GM12878 (cell line): ENCODE data around the gene PIM2. TPM values are rescaled to one million over a fixed set of nuclear protein-coding genes. Genes with fewer than 3 reads are reported as not detected.

Source experiments
- ATAC-seq: fragments of 200-7000 bp; cut with Tn5 transposase; 3 replicates; pipeline ENCODE4 v1.9.1; 2020; ENCODE audit warnings: mild to moderate bottlenecking, moderate library complexity
- BruUV-seq: library from RNA; stranded (reverse); fragments of 400-500 nt; replicated peaks from 2 replicates; lab custom pipeline; 2021; lab: Mats Ljungman, UMichigan
- CTCF ChIA-PET: fragments of 300-600 bp; sonication (Branson Sonifier 250); formaldehyde crosslinking; extraction: SDS; loops from one replicate; lab custom pipeline; 2021; ENCODE audit warnings: inconsistent platforms; lab: Yijun Ruan, JAX
- POLR2A ChIA-PET: fragments of 350-600 bp; formaldehyde crosslinking; extraction: SDS; loops from one replicate; lab custom pipeline; 2021; ENCODE audit warnings: inconsistent platforms; lab: Charles Lee
- RAD21 ChIA-PET: fragments of 300-600 bp; sonication (Branson Sonifier 250); formaldehyde crosslinking; loops from one replicate; lab custom pipeline; 2023; ENCODE audit warnings: antibody characterized with exemption; ENCODE audit not compliant: unreplicated experiment; lab: Charles Lee
- SMC1A ChIA-PET: fragments of 300-600 bp; sonication (Branson Sonifier 250); formaldehyde crosslinking; loops from one replicate; lab custom pipeline; 2023; ENCODE audit not compliant: unreplicated experiment, uncharacterized antibody; lab: Charles Lee
- DNase-seq: peaks from one replicate; pipeline ENCODE4 v3.0.0-alpha.2; 2011; ENCODE audit warnings: low read depth, low spot score
- FAIRE-seq: peaks from 3 replicates; lab custom pipeline; 2011; peaks lifted over from hg19 to GRCh38; lab: Jason Lieb, UNC
- H2AFZ ChIP-seq: 2 replicates; pipeline ENCODE4 v1.6.0; 2011; ENCODE audit warnings: low read depth, low read length, control low read depth; ENCODE audit not compliant: control insufficient read depth
- H3K27ac ChIP-seq: 2 replicates; pipeline ENCODE4 v1.5.1; 2011; ENCODE audit warnings: control low read depth; ENCODE audit not compliant: control insufficient read depth, insufficient read depth
- H3K27me3 ChIP-seq, 2 experiments: replicated peaks in 1 of 2; 2 replicates each; pipeline versions ENCODE4 v1.6.0 to v1.6.1; 2011; ENCODE audit warnings: low read length in 1 of 2; ENCODE audit not compliant: control insufficient read depth in 2 of 2, insufficient read depth in 2 of 2
- H3K36me3 ChIP-seq, 2 experiments: 2 replicates each; pipeline ENCODE4 v1.5.1; 2011; ENCODE audit warnings: low read length in 1 of 2; ENCODE audit not compliant: control insufficient read depth in 2 of 2, insufficient read depth in 2 of 2
- H3K4me1 ChIP-seq: 2 replicates; pipeline ENCODE4 v1.6.1; 2011; ENCODE audit warnings: mild to moderate bottlenecking, low read length, moderate library complexity, mixed read lengths; ENCODE audit not compliant: control insufficient read depth, insufficient read depth
- H3K4me2 ChIP-seq: 2 replicates; pipeline ENCODE4 v1.6.0; 2011; ENCODE audit warnings: control low read depth; ENCODE audit not compliant: control insufficient read depth, insufficient read depth
- H3K4me3 ChIP-seq: fragments of 200-600 bp; sonication (generic); 2 replicates; pipeline ENCODE4 v1.5.1; 2016
- H3K79me2 ChIP-seq: 2 replicates; pipeline ENCODE4 v1.6.0; 2011; ENCODE audit warnings: low read length; ENCODE audit not compliant: control insufficient read depth, insufficient read depth
- H3K9ac ChIP-seq: 2 replicates; pipeline ENCODE4 v1.8.0; 2011; ENCODE audit warnings: low read length, control low read depth, mixed read lengths; ENCODE audit not compliant: control insufficient read depth, insufficient read depth
- H3K9me3 ChIP-seq: replicated peaks from 3 replicates; pipeline ENCODE4 v1.5.1; 2011; ENCODE audit warnings: mild to moderate bottlenecking, low read length; ENCODE audit not compliant: control insufficient read depth, insufficient read depth
- H4K20me1 ChIP-seq: 2 replicates; pipeline ENCODE4 v1.6.0; 2011; ENCODE audit not compliant: control insufficient read depth, insufficient read depth
- DPF2 ChIP-seq: fragments of 450-650 bp; IDR thresholded peaks from 2 replicates; pipeline ENCODE4 v1.6.1; 2017; ENCODE audit warnings: mild to moderate bottlenecking
- HCFC1 ChIP-seq: fragments of 150-350 bp; IDR thresholded peaks from 2 replicates; pipeline ENCODE4 v1.6.1; 2014; ENCODE audit warnings: low read length
- MEF2B ChIP-seq: fragments of 450-650 bp; IDR thresholded peaks from 2 replicates; pipeline ENCODE4 v1.6.1; 2018; ENCODE audit warnings: mild to moderate bottlenecking, moderate library complexity; ENCODE audit not compliant: partially characterized antibody, poor library complexity, severe bottlenecking
- PAX8 ChIP-seq: fragments of 450-650 bp; IDR thresholded peaks from 2 replicates; pipeline ENCODE4 v1.6.1; 2017; ENCODE audit warnings: mild to moderate bottlenecking, moderate library complexity
- SMARCA5 ChIP-seq: fragments of 450-650 bp; IDR thresholded peaks from 2 replicates; pipeline ENCODE4 v1.6.1; 2017; ENCODE audit warnings: mild to moderate bottlenecking
- STAT3 ChIP-seq: IDR thresholded peaks from 2 replicates; pipeline ENCODE4 v1.6.1; 2011; ENCODE audit warnings: low read depth, low read length, improper control_type of control experiment
- WGBS: methylation state at CpG from one replicate; pipeline ENCODE4 v1.1.6; 2016; ENCODE audit warnings: low lambda C conversion rate; ENCODE audit not compliant: insufficient replicate concordance, insufficient coverage; ENCODE audit errors: missing lambda C conversion rate; 5-methylcytosine and 5-hydroxymethylcytosine counted together
- in situ Hi-C: fragments of 300-500 bp; cut with MboI; formaldehyde crosslinking; loops from 9 replicates; pipeline ENCODE4 v1.14.3; 2018; ENCODE audit warnings: mixed read lengths
- intact Hi-C: fragments of 100-400 bp; cut with micrococcal nuclease; formaldehyde crosslinking; loops from one replicate; pipeline ENCODE4 v1.14.2; 2022; ENCODE audit not compliant: unreplicated experiment
- polyA plus RNA-seq, 11 experiments: library from polyadenylated mRNA; depleted of rRNA in 4 of 11; unstranded in 6 of 11; stranded (reverse) in 5 of 11; fragments of >200 nt; fragmentation: Nextera tagmentation in 4 of 11; fragmentation: Illumina TruSeq in 1 of 11; extraction: Ambion mirVana in 4 of 11; extraction: Trizol in 1 of 11; gene quantifications; 1 replicate in 1 of 11; 2 replicates in 10 of 11; pipeline versions ENCODE4 v1.2.1 to v1.2.3, GENCODE V29; 2011 to 2016; ENCODE audit warnings: inconsistent platforms in 2 of 11, missing spikeins in 2 of 11, low read depth in 1 of 11
- total RNA-seq, 4 experiments: library from RNA; depleted of rRNA in 3 of 4; stranded (reverse); fragments of >200 nt in 3 of 4; fragmentation: Illumina TruSeq in 1 of 4; extraction: Trizol in 1 of 4; gene quantifications; 2 replicates each; pipeline versions ENCODE4 v1.2.1 to v1.2.3, GENCODE V29; 2013 to 2021
- TF ChIP-seq, protein P1 (sequence below): IDR thresholded peaks from 2 replicates; pipeline ENCODE4 v1.6.1; 2012; ENCODE audit warnings: improper control_type of control experiment, low read depth, low read length; ENCODE audit not compliant: insufficient replicate concordance

The PIM2 gene
- total and polyA plus RNA-seq, 10 of the 15 experiments (the other 5 are each of a cell fraction or from before 2014, with no cell fraction given), result 19.2 to 96.8 (median 32.3) TPM

DNA sequence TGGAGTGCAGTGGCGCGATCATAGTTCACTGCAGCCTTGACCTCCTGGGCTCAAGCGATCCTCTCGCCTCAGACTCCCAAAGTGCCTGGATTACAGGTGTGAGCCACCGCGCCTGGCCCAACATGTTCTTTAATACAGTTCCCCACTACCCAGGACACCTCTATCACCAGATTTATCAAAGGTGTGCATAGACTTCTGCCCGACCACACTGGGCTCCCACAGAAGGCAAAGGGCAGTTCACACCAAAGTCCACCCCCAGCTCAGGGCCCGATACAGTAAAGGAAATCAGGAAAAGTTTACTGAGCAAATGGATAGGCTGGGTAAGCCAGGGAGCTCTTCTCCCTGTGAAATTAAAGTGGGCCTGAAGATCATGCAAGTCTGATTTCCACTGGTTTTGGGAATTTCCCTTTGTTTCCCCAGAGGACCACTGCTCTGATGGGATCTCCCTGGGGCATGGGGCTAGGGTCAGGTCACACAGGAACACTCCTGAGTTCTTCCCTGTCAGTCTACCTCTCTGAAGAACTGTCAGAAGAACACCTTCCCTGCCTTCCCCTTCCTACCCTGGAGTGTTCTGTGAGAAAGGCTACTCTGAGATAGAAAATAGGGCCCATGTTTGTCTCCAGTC, 17.7 kb upstream of the PIM2 start:
- H3K9ac ChIP-seq, result peak overlapping the region; percentile 68; the same call in 1 of the 2 replicates
- RAD21 ChIA-PET, result interaction anchor here (1.0 to 2.7 kb wide), 11 partner anchors 16 to 288 kb away, joined by 3 to 15 read pairs (median 5); partner anchors contain the start of genes HDAC6, PQBP1, SLC35A2 and TIMM17B

More for the DNA sequence above, 17.7 kb upstream of the PIM2 start:
- H3K27ac ChIP-seq, result peak overlapping the region; percentile 95
- ChIA-PET POLR2A (interaction anchor here (0.6 to 3.4 kb wide), 8 partner anchors 8 to 241 kb away, joined by 3 to 13 read pairs (median 6); partner anchors contain the start of genes PQBP1, SLC35A2 and TIMM17B), CTCF (interaction anchor here (0.8 to 2.5 kb wide), 7 partner anchors 9 to 288 kb away, joined by 3 to 8 read pairs (median 6); partner anchors contain the start of genes PQBP1 and TIMM17B), SMC1A (interaction anchor here (0.8 to 2.9 kb wide), 8 partner anchors 10 to 39 kb away, joined by 3 to 12 read pairs (median 7); partner anchors contain the start of genes OTUD5, PQBP1, SLC35A2 and TIMM17B)
- WGBS, result 81% methylated on average over 8 of the region's 8 CpGs
- DNase-seq (no peak), FAIRE-seq (no peak), ATAC-seq (no peak)
- H3K4me2 ChIP-seq, result peak overlapping the region; percentile 88
- H3K9me3 ChIP-seq, result no peaks in the 10 kb centered on the region; the same call in 2 of the 3 replicates
- H2AFZ ChIP-seq, result no peak overlapping the region
- peaks cover 70% of the 10 kb centered on the region for H3K4me1 ChIP-seq
- intact Hi-C loops (loop anchor here (1.0 to 5.0 kb wide), 3 partner anchors 17 to 854 kb away; partner anchors contain the start of genes HDAC6 and PIM2), in situ Hi-C loops (loop anchor here (25.0 kb wide), 1 partner anchor 1724 kb away; the partner anchor contains the start of gene CDK16)
- H4K20me1 ChIP-seq, result no peaks in the 10 kb centered on the region
- BruUV-seq, result no TSS peak
- TF ChIP-seq PAX8, result no peak
- TF ChIP-seq DPF2, result no peak
- TF ChIP-seq, protein P1, sequence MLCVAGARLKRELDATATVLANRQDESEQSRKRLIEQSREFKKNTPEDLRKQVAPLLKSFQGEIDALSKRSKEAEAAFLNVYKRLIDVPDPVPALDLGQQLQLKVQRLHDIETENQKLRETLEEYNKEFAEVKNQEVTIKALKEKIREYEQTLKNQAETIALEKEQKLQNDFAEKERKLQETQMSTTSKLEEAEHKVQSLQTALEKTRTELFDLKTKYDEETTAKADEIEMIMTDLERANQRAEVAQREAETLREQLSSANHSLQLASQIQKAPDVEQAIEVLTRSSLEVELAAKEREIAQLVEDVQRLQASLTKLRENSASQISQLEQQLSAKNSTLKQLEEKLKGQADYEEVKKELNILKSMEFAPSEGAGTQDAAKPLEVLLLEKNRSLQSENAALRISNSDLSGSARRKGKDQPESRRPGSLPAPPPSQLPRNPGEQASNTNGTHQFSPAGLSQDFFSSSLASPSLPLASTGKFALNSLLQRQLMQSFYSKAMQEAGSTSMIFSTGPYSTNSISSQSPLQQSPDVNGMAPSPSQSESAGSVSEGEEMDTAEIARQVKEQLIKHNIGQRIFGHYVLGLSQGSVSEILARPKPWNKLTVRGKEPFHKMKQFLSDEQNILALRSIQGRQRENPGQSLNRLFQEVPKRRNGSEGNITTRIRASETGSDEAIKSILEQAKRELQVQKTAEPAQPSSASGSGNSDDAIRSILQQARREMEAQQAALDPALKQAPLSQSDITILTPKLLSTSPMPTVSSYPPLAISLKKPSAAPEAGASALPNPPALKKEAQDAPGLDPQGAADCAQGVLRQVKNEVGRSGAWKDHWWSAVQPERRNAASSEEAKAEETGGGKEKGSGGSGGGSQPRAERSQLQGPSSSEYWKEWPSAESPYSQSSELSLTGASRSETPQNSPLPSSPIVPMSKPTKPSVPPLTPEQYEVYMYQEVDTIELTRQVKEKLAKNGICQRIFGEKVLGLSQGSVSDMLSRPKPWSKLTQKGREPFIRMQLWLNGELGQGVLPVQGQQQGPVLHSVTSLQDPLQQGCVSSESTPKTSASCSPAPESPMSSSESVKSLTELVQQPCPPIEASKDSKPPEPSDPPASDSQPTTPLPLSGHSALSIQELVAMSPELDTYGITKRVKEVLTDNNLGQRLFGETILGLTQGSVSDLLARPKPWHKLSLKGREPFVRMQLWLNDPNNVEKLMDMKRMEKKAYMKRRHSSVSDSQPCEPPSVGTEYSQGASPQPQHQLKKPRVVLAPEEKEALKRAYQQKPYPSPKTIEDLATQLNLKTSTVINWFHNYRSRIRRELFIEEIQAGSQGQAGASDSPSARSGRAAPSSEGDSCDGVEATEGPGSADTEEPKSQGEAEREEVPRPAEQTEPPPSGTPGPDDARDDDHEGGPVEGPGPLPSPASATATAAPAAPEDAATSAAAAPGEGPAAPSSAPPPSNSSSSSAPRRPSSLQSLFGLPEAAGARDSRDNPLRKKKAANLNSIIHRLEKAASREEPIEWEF, result peak; percentile 17
- peak; percentile 98 for TF ChIP-seq MEF2B
- no peak for TF ChIP-seq STAT3
- TF ChIP-seq HCFC1, result no peak
- no peak for TF ChIP-seq SMARCA5
- peaks cover 2 to 13% of the 10 kb centered on the region in 2 experiments for H3K36me3 ChIP-seq
- peak overlapping the region; percentile 28; the same call in 1 of the 2 replicates for H3K4me3 ChIP-seq
- H3K27me3 ChIP-seq, result no peaks in the 10 kb centered on the region
- peaks cover 32% of the 10 kb centered on the region for H3K79me2 ChIP-seq
